ENCODE measurements around the gene SDF2L1.
"Not testable (repeated sequence)": the region's sequence is repeated elsewhere in the genome, so short reads cannot be mapped to it uniquely, and the experiment has no call there.

SDF2L1 gene

GRCh38 chr22:21688706-21689381 is 46.7 kb downstream of the SDF2L1 start:
- DNase-seq = no peak

DNA sequence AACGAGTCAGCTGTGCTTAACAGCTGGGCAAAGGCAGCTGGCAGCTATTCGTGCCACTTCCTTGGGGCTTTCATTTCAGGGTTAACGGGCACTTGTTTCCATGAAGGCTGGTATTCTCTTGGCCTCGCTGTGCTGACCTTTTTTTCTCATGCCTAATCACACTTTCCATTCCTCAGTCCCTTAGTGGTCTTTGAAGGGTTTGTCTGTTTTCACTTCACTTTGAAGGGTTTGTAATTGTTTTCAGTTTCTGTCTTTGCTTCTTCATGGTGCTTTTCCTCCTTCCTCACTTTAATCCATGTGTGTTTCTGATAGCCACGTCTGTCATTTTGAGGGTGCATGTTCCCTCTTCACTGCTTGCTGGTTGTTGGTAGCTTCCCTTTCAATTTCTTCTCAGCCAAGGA is 48.3 kb downstream of the SDF2L1 start:
- DNase-seq = no peak

- DNase-seq = no peak
Measured at GRCh38 chr22:21691816-21692215, 49.7 kb downstream of the SDF2L1 start.

DNA sequence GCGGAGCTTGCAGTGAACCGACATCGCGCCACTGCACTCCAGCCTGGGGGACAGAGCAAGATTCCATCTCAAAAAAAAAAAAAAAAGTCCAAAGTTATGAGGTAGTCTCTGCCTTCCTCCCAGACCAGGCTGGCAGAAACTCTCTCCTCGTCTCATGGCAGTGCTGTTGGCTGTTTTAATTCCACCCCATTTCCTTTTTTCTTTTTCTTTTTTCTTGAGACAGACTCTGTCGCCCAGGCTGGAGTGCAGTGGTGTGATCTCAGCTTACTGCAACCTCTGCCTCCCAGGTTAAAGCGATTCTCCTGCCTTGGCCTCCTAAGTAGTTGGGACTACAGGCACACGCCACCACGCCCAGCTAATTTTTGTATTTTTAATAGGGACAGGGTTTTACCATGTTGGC is 50.8 kb downstream of the SDF2L1 start:
- DNase-seq = not testable (repeated sequence)

DNA sequence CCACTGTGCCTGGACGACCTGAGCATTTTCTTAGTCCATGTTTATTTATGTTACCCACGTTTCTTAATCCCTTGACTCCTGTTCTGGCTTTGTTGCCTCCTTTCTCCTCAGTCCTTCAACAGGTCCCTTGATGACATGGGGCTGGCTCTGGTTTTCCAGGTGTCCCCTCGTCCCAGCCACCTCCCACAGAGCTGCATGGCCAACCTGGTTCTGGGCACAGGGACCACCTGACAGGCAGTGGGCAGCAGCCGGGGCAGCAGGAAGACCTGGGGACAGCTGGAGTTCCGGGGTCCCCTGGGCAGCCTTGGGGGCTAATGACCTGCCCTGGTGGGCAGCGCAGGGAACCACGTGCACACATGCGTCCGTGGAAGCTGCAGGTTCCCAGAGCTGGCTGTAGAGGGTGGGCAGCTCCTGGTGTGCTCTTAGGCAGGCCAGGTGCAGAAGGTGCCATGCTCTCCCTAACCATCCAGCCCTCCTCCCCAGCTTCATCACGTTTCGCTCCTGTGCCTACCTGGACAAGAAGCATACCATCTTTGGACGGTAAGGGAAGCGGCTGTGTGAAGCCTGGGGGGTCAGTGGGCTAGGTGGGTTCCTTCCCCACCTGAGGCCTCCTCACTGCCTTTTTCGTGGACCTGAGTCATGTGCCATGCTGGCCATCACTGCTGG is 51.4 kb downstream of the SDF2L1 start:
- no peak for DNase-seq

Data from stimulated activated CD4-positive, alpha-beta T cell treated with anti-CD3 and anti-CD28 coated beads, Interleukin-12 subunit alpha, Interleukin-12 subunit beta, amount 100 ng/mL, for 4 hours (primary cell).